ENCODE data around the gene C6orf15. TPM values are rescaled to one million over a fixed set of nuclear protein-coding genes. Genes with fewer than 3 reads are reported as not detected.

C6orf15 gene
- not detected for total RNA-seq
- polyA plus RNA-seq: not detected

GRCh38 chr6:31112478-31112877, at the start of gene C6orf15:
C6orf15 (minus strand) TSS chr6:31112575; CDS start chr6:31112555, 20 bp downstream.
- TF ChIP-seq JUND (IDR thresholded peaks at IDR 0.05): no peak
- TF ChIP-seq RAD21 (IDR thresholded peaks at IDR 0.05): no peak
- no peak for TF ChIP-seq YY1 (IDR thresholded peaks at IDR 0.05)
- no peak for TF ChIP-seq SP1 (IDR thresholded peaks at IDR 0.05)
- TF ChIP-seq EGR1 (IDR thresholded peaks at IDR 0.05; ENCODE audit: low read depth in 2 of 2): no peak
- no peak for TF ChIP-seq REST (IDR thresholded peaks at IDR 0.05)
- TF ChIP-seq ZBTB33 (IDR thresholded peaks at IDR 0.05): no peak
- TF ChIP-seq ATF3 (IDR thresholded peaks at IDR 0.05): no peak
- no peak for TF ChIP-seq FOXA1 (IDR thresholded peaks at IDR 0.05)
- TF ChIP-seq RXRA (IDR thresholded peaks at IDR 0.05): no peak
- no peak for TF ChIP-seq TAF1 (conservative IDR thresholded peaks at IDR 0.05)
- Histone ChIP-seq H3K9ac (ENCODE audit: low read depth in 1 of 2, low read length in 2 of 2) (no peak within 1 kb of the TSS), H3K9me3 (ENCODE audit: control insufficient read depth in 4 of 4, low read length in 3 of 4) (no peaks in the 10 kb centered on the region), H3K27me3 (ENCODE audit: control insufficient read depth in 4 of 4, insufficient read depth in 4 of 4, low read length in 3 of 4) (peaks cover 0 to 2% (median 0%) of the 10 kb centered on the region in 4 donors), H3K4me3 (ENCODE audit: low read depth in 1 of 3, low read length in 3 of 3) (no peak within 1 kb of the TSS), H3K36me3 (ENCODE audit: control insufficient read depth in 4 of 4, insufficient read depth in 3 of 4, low read depth in 1 of 4, low read length in 3 of 4) (no peaks in the 10 kb centered on the region), H3K4me1 (ENCODE audit: control insufficient read depth in 4 of 4, insufficient read depth in 4 of 4, low read length in 3 of 4) (no peaks in the 10 kb centered on the region), H3K27ac (ENCODE audit: low read depth in 1 of 2, low read length in 2 of 2) (no peak within 1 kb of the TSS)
- no peak for DNase-seq (ENCODE audit: low spot score)
- 89% methylated on average over 5 of the region's 5 CpGs for WGBS

- H3K4me3 ChIP-seq (ENCODE audit: low read depth in 1 of 3, low read length in 3 of 3): no peak overlapping the region
- H3K9ac ChIP-seq (ENCODE audit: low read depth in 1 of 2, low read length in 2 of 2): no peak overlapping the region
- 94% methylated on average over 19 of the region's 19 CpGs for WGBS
- H3K36me3 ChIP-seq (ENCODE audit: control insufficient read depth in 4 of 4, insufficient read depth in 3 of 4, low read depth in 1 of 4, low read length in 3 of 4): no peaks in the 10 kb centered on the region
- TF ChIP-seq NR2F2 (IDR thresholded peaks at IDR 0.05) (no peak), HNF4G (IDR thresholded peaks at IDR 0.05) (no peak), ZBTB33 (IDR thresholded peaks at IDR 0.05) (no peak), FOXA1 (IDR thresholded peaks at IDR 0.05) (no peak), RAD21 (IDR thresholded peaks at IDR 0.05) (no peak), JUND (IDR thresholded peaks at IDR 0.05) (no peak)
- no peaks in the 10 kb centered on the region for H3K27me3 ChIP-seq (ENCODE audit: control insufficient read depth in 4 of 4, insufficient read depth in 4 of 4, low read length in 3 of 4)
- H3K4me1 ChIP-seq (ENCODE audit: control insufficient read depth in 4 of 4, insufficient read depth in 4 of 4, low read length in 3 of 4): peaks cover 3 to 14% (median 11%) of the 10 kb centered on the region in 4 donors
- no peaks in the 10 kb centered on the region for H3K9me3 ChIP-seq (ENCODE audit: control insufficient read depth in 4 of 4, low read length in 3 of 4)
- DNase-seq (ENCODE audit: low spot score): no peak
- H3K27ac ChIP-seq (ENCODE audit: low read depth in 1 of 2, low read length in 2 of 2): no peak overlapping the region
Measured at GRCh38 chr6:31161216-31162126, 49.1 kb upstream of the C6orf15 start.
